Caco-2 (cell line): ENCODE results near the gene SIGLEC14. TPM values are rescaled to one million over a fixed set of nuclear protein-coding genes. Genes with fewer than 3 reads are reported as not detected.

Source experiments
- BruUV-seq: library from RNA; stranded (reverse); fragments of 400-500 nt; replicated peaks from 2 replicates; lab custom pipeline; 2021; lab: Mats Ljungman, UMichigan
- CTCF ChIA-PET: fragments of 300-600 bp; sonication (Branson Sonifier 250); formaldehyde crosslinking; loops from one replicate; lab custom pipeline; 2022; ENCODE audit warnings: antibody characterized with exemption; lab: Charles Lee
- POLR2A ChIA-PET: fragments of 300-600 bp; sonication (Branson Sonifier 250); formaldehyde crosslinking; loops from one replicate; lab custom pipeline; 2022; ENCODE audit warnings: antibody characterized with exemption; lab: Charles Lee
- DNase-seq, 2 experiments: peaks; one replicate each; pipeline versions ENCODE4 v3.0.0 to v3.0.0-alpha.2; 2020 to 2022
- H3K27me3 ChIP-seq: replicated peaks from 2 replicates; pipeline ENCODE4 v1.6.0; 2011; ENCODE audit warnings: low read length; ENCODE audit not compliant: control insufficient read depth, insufficient read depth
- H3K36me3 ChIP-seq: 2 replicates; pipeline ENCODE4 v1.5.1; 2011; ENCODE audit warnings: low read length; ENCODE audit not compliant: control insufficient read depth, insufficient read depth
- H3K4me1 ChIP-seq: fragments of 250-450 bp; sonication (Bioruptor Pico); 2 replicates; pipeline ENCODE4 v1.5.1; 2020; ENCODE audit warnings: mild to moderate bottlenecking
- H3K4me3 ChIP-seq: 2 replicates; pipeline ENCODE4 v1.5.1; 2011; ENCODE audit warnings: low read depth, mild to moderate bottlenecking, control low read depth, low read length
- H3K9me3 ChIP-seq: fragments of 250-450 bp; sonication (Bioruptor Pico); 2 replicates; pipeline ENCODE4 v1.5.1; 2020; ENCODE audit warnings: mild to moderate bottlenecking, moderate library complexity
- H3K27ac Mint-ChIP-seq: one replicate; pipeline ENCODE4 v1.8.0; 2022; ENCODE audit warnings: mixed read lengths; ENCODE audit not compliant: unreplicated experiment
- H3K27me3 Mint-ChIP-seq: one replicate; pipeline ENCODE4 v1.8.0; 2022; ENCODE audit warnings: mixed read lengths; ENCODE audit not compliant: insufficient read depth, unreplicated experiment
- H3K36me3 Mint-ChIP-seq: one replicate; pipeline ENCODE4 v1.8.0; 2022; ENCODE audit warnings: mild to moderate bottlenecking, mixed read lengths; ENCODE audit not compliant: insufficient read depth, unreplicated experiment
- H3K4me1 Mint-ChIP-seq: one replicate; pipeline ENCODE4 v1.8.0; 2022; ENCODE audit warnings: low read depth, mixed read lengths; ENCODE audit not compliant: unreplicated experiment
- H3K4me3 Mint-ChIP-seq: one replicate; pipeline ENCODE4 v1.8.0; 2022; ENCODE audit warnings: mild to moderate bottlenecking, moderate library complexity, mixed read lengths; ENCODE audit not compliant: unreplicated experiment
- H3K9me3 Mint-ChIP-seq: one replicate; pipeline ENCODE4 v1.8.0; 2022; ENCODE audit warnings: mixed read lengths; ENCODE audit not compliant: unreplicated experiment
- intact Hi-C: fragments of 100-400 bp; cut with micrococcal nuclease; formaldehyde crosslinking; loops from one replicate; pipeline ENCODE4 v1.10.0; 2022; ENCODE audit not compliant: unreplicated experiment
- total RNA-seq: library from RNA; stranded (reverse); gene quantifications from 2 replicates; pipeline ENCODE4 v1.2.3, GENCODE V29; 2022
- TF ChIP-seq, protein P1 (sequence below), 2 experiments: fragments of 200-600 bp in 1 of 2; IDR thresholded peaks; 1 replicate in 1 of 2; 2 replicates in 1 of 2; pipeline versions ENCODE4 v1.5.1 to v1.8.0; 2011 to 2022; ENCODE audit warnings: antibody characterized with exemption in 1 of 2, control low read depth in 1 of 2, inconsistent platforms in 1 of 2, low read depth in 1 of 2, low read length in 1 of 2, mild to moderate bottlenecking in 1 of 2, moderate library complexity in 1 of 2; ENCODE audit not compliant: insufficient read depth in 1 of 2, severe bottlenecking in 1 of 2, unreplicated experiment in 1 of 2

SIGLEC14 gene
- total RNA-seq, 1 experiment from 2014 or later: not detected

DNA sequence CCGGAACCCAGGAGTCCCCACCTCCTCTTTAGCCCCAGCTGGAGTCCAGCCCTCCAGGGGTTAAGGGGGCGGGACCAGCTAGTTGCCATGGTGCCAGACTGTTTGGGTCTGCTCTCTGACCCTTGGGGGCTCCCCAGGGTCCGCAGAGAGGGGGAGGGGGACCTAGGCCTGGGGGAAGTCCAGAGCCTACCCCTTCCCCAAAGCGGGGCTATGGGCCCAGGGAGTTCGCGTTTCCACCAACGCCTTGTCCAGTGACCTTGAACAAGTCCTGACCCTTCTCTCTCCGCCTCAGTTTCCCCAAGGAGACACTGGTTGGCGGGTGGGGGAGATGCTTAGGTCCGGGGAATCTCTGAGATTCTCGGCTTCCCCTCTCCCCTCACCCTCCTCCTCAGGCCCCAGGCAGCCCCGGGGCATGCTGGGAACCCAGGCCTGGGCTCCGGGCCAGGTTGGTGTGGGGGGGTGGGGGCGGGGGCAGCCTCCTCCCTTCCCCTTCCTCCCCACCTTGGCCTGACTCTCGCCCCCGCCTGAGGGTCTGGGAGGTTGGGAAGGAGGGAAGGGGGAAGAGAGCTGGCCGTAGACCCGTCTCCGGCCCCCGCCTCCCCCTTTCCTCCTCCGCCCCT is 43.9 kb upstream of the SIGLEC14 start:
- Mint-ChIP-seq H3K4me3 (peak overlapping the region; percentile 84), H3K27ac (no peak overlapping the region), H3K36me3 (peaks cover 7% of the 10 kb centered on the region), H3K27me3 (no peaks in the 10 kb centered on the region), H3K9me3 (no peaks in the 10 kb centered on the region), H3K4me1 (peaks cover 27% of the 10 kb centered on the region)
- H3K9me3 ChIP-seq: no peaks in the 10 kb centered on the region
- intact Hi-C loops: no loop called here
- TF ChIP-seq, protein P1, sequence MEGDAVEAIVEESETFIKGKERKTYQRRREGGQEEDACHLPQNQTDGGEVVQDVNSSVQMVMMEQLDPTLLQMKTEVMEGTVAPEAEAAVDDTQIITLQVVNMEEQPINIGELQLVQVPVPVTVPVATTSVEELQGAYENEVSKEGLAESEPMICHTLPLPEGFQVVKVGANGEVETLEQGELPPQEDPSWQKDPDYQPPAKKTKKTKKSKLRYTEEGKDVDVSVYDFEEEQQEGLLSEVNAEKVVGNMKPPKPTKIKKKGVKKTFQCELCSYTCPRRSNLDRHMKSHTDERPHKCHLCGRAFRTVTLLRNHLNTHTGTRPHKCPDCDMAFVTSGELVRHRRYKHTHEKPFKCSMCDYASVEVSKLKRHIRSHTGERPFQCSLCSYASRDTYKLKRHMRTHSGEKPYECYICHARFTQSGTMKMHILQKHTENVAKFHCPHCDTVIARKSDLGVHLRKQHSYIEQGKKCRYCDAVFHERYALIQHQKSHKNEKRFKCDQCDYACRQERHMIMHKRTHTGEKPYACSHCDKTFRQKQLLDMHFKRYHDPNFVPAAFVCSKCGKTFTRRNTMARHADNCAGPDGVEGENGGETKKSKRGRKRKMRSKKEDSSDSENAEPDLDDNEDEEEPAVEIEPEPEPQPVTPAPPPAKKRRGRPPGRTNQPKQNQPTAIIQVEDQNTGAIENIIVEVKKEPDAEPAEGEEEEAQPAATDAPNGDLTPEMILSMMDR (IDR thresholded peaks at IDR 0.05; ENCODE audit: insufficient read depth in 1 of 2, low read depth in 1 of 2, low read length in 1 of 2, severe bottlenecking in 1 of 2, unreplicated experiment in 1 of 2): no peak
- no peaks in the 10 kb centered on the region for H3K27me3 ChIP-seq
- POLR2A ChIA-PET: no interaction called here
- H3K4me1 ChIP-seq: peaks cover 20% of the 10 kb centered on the region
- H3K4me3 ChIP-seq: no peak overlapping the region
- CTCF ChIA-PET: no interaction called here
- peak in 1 of 2 experiments; percentile 43 for DNase-seq
- H3K36me3 ChIP-seq: no peaks in the 10 kb centered on the region
- no TSS peak for BruUV-seq

DNA sequence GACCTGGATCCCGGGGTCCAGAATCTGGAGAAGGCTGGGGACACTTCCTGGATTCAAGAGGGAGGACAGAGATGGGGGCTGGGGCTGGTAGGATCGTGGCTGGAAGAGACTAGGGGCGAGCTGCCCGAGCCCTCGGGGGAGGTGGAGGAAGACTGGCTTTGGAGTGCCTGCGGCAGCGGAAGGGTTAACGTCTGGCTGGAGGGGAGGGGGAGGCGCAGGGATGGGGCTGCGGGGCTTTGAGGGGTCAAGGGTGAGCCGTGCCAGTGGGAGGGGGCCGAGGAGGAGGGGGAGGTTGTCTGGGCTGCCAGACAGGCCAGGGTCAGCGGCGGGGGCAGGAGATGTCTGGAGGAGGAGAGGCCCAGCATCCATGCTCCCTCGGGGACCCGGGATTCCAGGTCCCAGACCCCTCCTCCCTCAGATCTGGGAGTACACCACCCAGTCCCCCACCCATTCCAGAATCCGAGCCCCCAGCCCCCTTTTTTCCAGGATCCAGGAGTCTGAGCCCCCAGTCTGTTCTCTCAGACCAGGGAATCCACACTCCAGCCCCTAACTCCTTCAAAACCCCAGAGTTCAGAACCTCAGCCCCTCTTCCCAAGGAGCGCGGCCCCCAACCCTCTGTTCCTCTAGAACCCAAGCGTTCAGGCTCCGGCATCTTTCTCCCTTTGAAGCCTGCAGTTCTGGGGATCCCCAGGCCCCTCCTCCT is 43.3 kb upstream of the SIGLEC14 start:
- Mint-ChIP-seq H3K4me3 (peak overlapping the region; percentile 84), H3K36me3 (peaks cover 7% of the 10 kb centered on the region), H3K27ac (no peak overlapping the region), H3K4me1 (peaks cover 27% of the 10 kb centered on the region), H3K9me3 (no peaks in the 10 kb centered on the region), H3K27me3 (no peaks in the 10 kb centered on the region)
- ChIA-PET CTCF (no interaction called here), POLR2A (interaction anchor here (0.6 kb wide), 1 partner anchor 348 kb away, joined by 5 read pairs; no protein-coding TSS in a partner anchor)
- Histone ChIP-seq H3K4me3 (peak overlapping the region; percentile 51), H3K27me3 (no peaks in the 10 kb centered on the region), H3K4me1 (peaks cover 20% of the 10 kb centered on the region), H3K36me3 (no peaks in the 10 kb centered on the region), H3K9me3 (0 out of 2 replicates have a peak, but pooled peaks cover 3% of the 10 kb centered on the region)
- no TSS peak for BruUV-seq
- DNase-seq: peak; percentile 55 to 69
- intact Hi-C loops: loop anchor here (1.0 kb wide), 1 partner anchor 14 kb away; no protein-coding TSS in a partner anchor
- TF ChIP-seq, protein P1 (IDR thresholded peaks at IDR 0.05; ENCODE audit: insufficient read depth in 1 of 2, low read depth in 1 of 2, low read length in 1 of 2, severe bottlenecking in 1 of 2, unreplicated experiment in 1 of 2): no peak
